Left cardiac atrium (tissue), 4 donors: Measurements from ENCODE around the gene FAM53B. TPM values are rescaled to one million over a fixed set of nuclear protein-coding genes. Genes with fewer than 3 reads are reported as not detected.

Experiments
- ATAC-seq, 2 donors: fragments of 200-7000 bp; cut with Tn5 transposase; one replicate each; pipeline ENCODE4 v1.9.1; 2020; ENCODE audit warnings: mild to moderate bottlenecking in 2 of 2, moderate library complexity in 2 of 2
- DNase-seq: peaks from one replicate; pipeline ENCODE4 v3.0.0-alpha.2; 2020
- intact Hi-C, 2 donors: fragments of 100-400 bp; cut with DNase I; formaldehyde crosslinking; loops; one replicate each; pipeline versions ENCODE4 v1.14.1 to v1.15.1; 2022 to 2023
- total RNA-seq, 2 donors: library from RNA; stranded (reverse); fragmentation: NEBNext Ultra II Directional; extraction: Animal tissue kit (Norgen Biotek cat#: 25700); gene quantifications; one replicate each; pipeline ENCODE4 v1.2.1, GENCODE V29; 2021
- donor health status: DM: no; HTN: yes; CAD: no.
- donor health status: DM: no; HTN: yes; CAD: no; lungs with severe emphysema.
- donor health status: DM: yes; HTN: yes; CAD: no.
- donor health status: Dilated cardiomyopathy.

The FAM53B gene
- total RNA-seq, 2 donors from 2014 or later = 23.3 to 31.4 TPM

DNA sequence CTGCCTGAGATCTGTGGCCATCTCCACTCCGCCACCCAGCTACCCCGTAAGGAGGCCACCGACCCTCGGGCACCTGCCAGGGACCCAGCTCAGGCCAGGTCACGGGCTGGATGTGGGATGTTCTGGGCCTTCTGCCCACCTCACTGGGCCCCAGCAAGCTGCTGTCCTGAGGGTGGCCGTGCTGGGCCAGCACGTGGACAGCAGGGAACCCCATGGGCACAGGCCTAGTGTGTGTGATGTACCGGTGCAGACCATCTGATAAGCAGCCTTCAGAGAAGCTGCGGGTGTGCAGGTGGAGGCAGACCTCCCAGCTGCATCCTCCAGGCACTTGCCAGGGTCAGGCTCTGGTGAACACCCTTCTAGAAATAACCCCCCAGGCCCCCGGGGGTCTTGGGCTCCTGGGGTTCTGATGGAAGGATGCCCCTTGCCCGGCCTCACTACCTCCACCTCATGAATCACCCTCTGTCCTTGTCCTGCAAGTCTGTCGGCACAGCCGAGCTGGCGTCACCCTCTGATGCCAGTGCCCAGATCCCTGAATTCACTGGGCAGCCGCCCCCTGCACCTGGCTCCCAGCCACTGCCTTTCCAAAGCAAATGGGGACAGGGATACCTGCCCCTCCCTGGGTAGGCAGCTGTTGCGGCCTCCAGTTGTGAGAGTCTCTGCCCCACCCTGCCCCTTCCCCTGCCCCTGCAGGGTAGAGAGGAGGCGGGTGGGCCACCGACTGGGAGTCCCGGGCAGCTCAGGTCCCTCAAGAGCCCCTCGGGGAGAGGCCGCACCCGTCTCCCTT is 139.8 kb downstream of the FAM53B start:
- DNase-seq (peak; percentile 22), ATAC-seq (no peak)
- intact Hi-C loops = no loop called here

DNA sequence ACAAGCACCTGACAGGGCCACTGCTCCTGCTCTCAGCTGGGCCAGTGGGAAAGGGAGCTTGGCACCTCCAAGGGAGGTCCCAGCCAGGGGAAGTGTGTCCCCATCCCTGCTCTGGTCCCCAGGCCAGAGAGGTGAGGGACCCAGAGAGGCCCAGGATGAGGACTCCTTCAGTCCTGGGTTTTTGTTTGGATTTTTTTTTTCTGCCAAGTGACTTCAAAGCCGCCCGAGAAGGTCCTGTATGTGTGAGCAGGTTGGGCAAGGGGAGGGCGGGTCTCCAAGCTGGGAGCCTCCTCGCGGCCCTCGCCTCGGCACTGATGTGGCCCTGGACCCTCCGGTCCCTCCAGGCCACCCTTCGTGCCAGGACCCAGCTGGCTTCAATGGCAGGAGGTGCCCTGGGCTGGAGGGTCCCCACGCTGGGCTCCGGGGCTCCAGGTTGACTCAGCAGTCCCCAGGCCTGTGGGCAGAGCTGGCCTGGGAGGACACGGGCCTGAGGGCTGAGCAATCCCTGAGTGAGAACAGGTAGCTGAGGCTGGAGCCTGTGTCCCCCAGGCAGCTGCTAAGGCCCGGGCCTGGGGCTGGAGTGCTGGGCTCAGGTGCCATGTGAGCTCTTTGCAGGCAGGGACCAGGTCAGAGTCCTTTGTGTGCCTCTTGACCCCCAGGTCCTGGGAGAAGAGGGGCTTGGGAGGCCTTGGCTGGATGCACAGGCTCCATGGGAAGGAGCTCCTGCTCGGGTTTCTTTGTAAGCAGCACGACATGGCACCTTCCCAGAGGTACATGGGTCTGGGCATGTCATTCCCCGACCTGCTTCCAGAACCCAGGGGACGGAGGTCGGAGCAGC is 140.6 kb downstream of the FAM53B start:
- peak; percentile 11 for DNase-seq
- intact Hi-C loops = no loop called here
- no peak for ATAC-seq

DNA sequence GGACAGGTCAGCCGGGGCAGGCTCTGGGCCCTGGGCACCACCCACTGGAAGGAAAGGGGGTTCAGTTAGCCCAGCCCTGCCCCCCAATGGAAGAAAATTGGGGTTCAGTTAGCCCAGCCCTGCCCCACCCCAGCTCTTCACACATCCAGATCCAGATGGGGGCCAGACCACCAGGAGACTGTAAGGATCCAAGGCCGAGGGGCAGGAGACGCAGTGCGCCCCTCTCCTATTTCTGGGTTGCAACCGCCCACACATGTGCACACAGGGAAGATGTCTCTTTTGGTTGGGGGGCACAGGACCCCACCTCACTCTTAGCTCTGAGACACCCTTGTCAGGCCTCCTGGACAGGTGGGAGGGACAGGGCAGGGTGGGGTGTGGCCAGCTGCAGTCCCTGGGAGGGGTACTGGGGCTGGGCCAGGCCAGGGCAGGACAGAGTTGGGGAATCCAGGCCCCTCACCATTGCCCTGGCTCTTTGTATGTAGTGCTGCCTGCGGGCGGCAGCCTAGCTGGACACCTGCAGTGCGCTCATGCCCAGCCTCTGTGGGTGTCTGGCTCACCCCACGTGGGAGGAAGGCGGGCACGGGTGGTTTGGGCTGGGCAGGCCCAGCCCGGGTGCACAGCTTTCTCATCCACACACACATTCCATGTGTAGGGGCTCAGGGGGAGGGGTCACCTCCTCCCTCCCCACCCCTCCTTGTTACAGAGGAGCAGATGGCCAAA is 141.4 kb downstream of the FAM53B start:
- ATAC-seq (no peak), DNase-seq (peak; percentile 10)
- intact Hi-C loops = no loop called here

DNA sequence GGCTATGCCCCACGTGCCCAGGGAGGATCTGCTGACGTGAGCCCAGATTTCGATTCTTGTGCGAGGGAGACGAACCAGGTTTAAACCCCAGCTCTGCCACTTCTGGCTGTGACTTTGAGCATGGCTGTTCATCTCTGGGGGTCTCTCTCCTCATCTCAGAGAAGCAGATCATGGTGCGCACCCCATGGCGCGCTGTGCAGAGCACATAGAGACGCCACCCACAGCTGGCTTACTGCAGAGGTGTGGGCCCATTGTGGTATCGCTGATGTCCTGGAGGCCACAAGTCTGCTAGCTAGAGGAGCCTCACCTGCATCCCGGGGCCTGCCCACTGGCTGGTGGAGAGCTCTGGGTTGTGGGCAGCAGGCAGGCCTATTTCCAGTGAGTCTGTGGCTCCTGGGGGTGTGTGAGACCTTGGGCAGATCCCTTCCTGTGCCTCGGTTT is 142.0 kb downstream of the FAM53B start:
- DNase-seq (no peak), ATAC-seq (no peak)
- intact Hi-C loops = no loop called here

DNA sequence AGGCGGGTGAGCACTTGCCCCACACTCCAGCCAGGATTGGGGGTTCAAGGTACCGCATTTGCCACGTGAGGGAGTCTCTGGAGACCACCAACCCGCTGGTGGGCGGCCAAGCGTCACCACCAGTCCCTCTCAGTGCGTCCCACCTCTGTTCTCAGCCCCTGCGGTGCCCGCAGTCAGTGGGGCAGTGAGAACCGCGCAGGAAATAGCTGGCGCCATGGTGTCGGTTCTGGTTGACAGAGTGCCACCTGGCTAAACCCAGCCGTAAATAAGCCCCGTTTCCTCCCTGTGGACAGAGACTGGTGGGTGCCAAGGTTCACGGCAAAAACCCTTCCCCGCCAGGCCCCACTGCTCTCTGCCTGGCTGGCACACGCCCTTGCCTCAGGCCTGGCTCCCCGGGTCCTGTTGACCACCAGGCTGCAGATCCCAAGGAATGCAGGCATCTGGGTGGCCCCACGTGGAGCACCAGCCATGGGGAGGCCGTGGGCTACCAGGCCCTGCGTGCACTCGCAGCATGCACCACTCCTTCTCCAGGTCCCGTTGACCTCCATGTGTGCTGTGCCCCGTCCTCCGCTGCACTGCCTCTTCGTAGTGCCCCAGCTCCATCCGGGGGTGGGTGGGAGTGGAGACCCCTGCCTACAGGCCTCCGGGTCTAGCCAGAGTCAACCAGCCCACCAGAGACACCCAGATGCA is 142.6 kb downstream of the FAM53B start:
- DNase-seq = peak; percentile 20
- intact Hi-C loops = no loop called here
- no peak for ATAC-seq

DNA sequence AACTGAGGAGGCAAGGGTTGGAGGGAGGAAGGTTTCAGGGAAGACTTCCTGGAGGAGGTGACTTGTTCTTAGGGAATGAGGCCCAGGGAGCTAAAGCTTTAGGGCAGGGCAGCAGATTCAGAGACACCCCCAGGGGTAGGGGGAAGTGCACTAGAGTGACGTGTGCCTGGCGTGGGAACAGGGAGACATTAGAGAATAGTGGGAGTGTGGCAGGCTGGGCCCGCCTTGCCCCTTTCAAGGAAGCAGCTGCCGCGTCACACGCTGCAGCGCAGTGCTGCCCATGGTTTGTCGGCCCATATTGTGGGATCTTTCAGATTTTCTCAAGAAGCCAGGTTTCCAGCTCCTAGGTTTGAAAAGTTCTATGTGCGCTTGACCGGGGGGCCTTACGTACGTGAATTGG is 143.2 kb downstream of the FAM53B start:
- intact Hi-C loops = no loop called here
- ATAC-seq = no peak
- no peak for DNase-seq

DNA sequence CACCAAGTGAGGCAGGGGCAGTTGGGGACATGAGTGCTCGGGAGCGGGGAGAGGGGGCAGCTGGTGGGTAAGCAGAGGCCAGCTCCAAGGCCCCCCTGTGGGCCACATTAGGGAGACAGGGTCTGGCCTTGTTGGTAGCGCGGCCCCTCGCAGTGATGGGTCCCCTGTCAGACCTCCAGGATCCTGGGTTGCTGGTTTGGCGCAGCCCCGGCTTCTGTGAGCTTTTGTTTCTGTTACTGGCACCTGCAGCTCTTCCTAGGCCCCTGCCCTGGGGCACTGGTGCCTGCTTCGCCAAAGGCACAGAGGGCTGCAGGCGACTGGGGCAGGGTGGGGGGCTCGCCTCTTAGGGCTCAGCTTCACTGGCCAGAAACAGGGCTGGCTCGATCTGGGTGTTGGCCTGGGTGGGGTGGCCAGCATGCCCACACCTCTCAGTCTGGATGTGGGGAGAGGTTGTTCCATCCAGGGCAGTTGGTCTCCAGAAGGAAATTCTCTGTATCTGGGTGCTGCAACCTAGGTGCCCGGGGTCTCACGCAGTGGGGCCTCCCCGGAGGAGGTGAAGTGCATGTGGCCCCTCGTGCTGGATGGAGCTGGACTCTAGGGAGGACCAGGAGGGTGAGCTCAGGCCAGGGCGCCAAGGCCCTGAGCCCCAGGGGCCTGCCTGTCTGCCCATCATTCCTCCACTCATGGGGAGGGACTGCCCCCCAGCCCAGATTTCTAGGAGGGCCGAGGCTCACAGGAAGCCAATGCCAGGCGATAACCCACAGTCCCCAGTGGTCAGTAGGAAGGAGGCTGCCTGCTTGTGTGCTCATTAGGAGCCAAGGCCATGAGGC is 143.9 kb downstream of the FAM53B start:
- ATAC-seq (no peak), DNase-seq (no peak)
- intact Hi-C loops = no loop called here

DNA sequence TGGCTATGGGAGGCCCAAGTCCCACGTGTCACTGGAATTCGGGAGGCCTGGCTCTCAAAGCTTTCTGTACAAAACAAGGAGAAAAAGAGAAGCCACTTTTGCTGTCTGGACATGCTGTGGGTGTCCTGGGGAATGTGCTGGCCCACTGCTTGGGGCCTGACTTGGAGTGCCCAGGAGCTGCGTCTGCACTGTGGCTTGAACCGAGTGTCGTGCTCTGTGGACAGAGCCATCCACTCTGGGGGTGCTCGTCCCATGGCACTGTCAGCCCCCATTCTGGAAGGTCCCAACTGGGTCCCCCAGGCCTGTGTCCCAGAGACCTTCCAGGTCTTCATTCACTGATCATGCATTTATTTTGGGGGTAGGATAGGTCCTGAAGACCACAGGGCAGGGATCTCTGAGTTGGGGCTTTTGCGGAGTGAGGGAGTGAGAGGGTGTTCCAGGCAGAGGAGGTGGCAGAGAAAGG is 144.6 kb downstream of the FAM53B start:
- ATAC-seq (no peak), DNase-seq (no peak)
- intact Hi-C loops = no loop called here

DNA sequence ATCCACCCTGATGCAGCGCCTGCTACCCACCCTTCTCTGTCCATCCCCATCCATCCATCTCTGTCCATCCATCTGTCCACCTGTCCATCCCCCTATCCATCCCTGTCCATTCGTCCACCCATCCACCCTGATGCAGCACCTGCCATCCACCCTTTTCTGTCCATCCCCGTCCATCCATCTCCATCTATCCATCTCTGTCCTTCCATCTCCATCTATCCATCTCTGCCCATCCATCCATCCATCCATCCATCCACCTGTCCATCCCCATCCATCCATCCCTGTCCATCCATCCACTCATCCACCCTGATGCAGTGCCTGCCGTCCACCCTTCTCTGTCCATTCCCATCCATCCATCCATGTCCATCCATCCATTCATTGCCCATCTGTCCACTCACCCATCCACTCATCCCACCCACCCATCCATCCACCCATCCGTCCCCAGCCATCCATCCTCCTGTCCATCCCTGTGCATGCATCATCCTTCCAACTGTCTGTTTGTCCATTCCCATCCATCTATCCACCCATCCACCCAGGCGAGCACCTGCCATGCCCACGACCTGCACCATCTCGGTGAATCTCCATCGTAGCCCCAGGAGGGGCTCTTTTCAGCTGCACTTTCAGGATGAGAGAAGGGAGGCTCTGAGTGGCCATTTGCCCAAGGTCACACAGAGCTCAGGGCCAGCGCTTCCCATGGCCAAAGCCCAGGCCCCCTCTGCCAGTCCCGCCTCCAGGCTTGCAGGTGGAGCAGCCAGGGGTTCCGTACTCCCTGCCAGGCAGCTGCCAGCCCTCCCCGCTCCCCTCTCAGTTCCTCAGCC is 145.2 kb downstream of the FAM53B start:
- intact Hi-C loops = no loop called here
- ATAC-seq (no peak), DNase-seq (no peak)

DNA sequence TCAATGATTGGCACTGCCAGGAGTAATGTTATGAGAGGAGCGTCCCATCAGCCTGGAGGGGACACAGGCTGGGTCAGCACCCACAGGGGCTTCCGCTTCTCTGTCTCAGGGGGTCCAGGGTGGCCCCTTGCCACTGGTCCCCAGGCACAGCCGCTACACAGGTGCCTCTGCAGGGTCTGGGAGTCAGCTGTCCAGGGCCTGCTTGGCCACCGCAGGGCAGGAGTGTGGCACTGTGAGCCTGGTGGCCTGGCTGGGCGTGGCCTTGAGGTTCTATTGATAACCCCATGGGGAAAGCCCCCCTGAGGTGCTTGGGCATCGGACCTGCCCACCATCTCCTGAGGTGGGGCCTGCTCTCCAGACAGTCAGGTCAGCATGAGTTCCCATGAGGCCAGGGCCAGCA is 146.0 kb downstream of the FAM53B start:
- no peak for DNase-seq
- ATAC-seq = no peak
- intact Hi-C loops = no loop called here

DNA sequence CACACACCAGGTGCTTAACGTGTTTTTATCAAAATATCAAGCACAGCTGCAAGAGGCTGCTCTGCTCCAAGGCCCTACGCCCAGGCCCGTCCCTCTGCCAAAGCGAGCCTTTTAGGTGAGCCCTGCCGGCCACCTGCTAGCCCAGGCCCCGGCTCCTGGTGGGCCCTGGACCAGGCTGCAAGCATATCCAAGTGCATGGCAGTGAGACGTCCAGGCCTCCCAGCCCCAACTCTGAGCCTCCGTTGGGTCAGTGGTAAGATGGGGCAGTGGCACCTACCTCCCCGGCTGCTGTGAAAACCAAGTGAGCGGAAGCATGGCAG is 146.4 kb downstream of the FAM53B start:
- ATAC-seq = no peak
- intact Hi-C loops = no loop called here
- DNase-seq = no peak

DNA sequence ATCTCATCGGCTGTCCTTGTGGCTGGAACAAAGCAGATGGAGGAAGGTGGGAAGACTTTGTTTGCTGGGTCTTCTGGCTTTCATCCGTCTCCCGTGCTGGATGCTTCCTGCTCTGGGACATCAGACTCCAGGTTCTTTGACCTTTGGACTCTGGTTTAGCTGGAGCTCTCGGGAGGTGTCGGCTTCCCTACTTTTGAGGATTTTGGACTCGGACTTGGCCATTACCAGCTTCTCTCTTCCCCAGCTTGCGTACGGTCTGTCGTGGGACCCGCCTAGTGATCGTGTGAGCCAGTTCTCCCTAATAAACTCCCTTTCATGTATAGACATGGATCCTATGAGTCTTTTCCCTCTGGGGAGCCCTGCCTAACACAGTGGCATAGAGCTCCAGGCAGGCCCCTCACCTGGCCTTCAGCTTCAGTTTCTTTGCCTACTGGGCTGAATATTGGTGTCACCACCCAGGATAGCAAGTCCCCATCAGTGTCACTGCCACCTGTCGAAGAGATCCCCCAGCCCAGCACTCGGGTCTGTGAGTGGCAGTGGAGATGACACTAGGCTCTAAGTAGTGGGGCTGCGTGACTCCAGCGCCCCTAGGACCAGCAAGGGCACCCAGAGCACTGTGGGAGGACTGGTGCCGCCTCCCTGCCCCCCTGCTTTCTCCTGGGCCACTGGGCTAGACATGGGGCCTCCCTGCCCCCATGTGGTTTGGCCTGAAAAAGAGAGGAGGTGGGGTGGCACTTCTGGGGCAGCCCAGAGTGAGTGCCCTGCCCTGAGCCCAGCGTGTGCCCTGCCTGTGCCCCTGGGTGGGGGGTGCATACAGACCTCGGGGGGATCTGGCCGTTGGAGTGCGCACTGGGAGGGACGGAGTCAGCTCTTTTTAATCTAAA is 147.0 kb downstream of the FAM53B start:
- DNase-seq = peak; percentile 6
- intact Hi-C loops = no loop called here
- no peak for ATAC-seq

DNA sequence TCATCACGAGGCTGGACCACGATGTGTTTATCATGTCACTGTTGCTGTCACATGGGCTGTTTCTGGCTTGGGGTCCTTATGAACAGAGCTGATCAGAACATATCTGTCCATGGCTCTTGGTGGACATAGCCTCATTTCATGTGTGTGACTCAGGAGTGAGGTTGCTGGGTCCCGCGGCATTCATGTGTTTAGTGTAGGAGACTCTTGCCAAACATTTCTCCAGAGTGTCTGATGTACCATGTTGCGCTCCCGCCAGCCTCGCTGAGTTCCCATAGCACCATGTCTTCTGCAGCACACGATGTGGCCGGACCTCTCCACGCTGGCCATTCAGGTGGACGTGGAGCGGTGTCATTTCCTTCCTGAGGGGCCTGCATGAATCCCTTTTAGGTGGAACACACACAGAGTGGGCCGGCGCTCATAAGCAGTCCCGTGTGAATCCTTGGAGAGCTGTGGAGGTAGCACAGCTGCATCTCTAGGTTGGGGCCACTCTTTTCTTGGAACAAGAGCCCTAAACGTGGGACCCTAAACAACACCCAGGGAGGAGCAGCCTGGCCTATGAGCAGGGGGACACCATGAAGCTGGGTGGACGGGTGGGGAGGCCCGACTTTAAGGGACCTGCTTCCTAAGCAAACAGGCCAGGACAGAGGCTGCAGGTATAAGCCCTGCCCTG is 147.9 kb downstream of the FAM53B start:
- ATAC-seq = no peak
- intact Hi-C loops = no loop called here
- no peak for DNase-seq

DNA sequence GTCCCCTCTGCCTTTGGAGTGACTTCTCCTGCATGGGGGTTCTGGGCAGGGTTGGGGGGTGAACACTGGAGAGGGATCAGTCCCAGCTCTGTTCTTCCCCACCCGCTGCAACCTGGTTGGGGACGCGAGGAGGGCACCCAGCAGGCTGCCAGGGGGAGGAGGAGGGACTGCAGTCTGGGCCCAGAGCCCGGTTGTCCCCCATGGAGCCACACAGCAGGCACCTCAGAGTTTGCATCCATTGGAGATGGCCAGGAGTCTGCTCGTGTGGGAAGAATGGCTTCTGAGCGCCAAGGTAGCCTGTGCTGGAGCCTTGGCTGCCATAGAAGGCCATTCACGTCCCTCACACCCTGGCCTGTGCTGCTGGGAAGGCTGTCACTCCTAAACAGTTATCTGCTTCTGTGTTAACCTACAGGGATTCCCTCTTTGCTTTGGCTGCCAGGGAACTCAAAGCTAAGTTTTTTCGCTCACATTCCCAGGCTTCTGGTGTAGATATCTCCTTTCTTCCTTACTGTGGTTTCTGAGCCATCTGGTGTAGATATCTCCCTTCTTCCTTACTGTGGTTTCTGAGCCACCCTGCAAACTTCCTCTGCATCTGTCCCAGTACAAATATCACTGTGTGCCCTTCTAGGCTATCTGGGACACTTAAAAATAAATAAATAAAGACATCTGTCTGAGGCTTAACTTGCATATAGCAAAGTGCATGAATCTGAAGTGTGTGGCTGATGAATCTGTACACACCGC is 148.9 kb downstream of the FAM53B start:
- ATAC-seq (no peak), DNase-seq (no peak)
- intact Hi-C loops = no loop called here

DNA sequence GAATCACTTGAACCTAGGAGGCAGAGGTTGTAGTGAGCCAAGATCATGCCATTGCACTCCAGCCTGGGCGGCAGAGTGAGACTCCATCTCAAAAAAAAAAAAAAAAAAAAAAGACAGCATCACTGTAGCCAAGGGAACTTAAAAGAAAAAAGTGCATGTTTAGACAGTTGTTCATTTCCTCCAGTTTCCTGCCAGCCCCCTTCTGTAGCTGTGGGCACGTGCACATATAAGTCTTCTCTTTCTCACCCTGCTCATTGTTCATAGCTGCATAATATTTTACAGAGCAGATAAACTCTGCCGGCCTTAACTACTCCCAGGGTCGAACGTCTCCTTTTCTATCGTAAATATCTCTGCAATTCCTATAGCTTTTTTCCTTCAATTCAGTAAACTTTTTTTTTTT is 149.9 kb downstream of the FAM53B start:
- ATAC-seq = no peak
- no peak for DNase-seq
- intact Hi-C loops = no loop called here
